Measurements from ENCODE around the gene GOLPH3L.
"Not testable (repeated sequence)": the region's sequence is repeated elsewhere in the genome, so short reads cannot be mapped to it uniquely, and the experiment has no call there.

GOLPH3L gene

DNA sequence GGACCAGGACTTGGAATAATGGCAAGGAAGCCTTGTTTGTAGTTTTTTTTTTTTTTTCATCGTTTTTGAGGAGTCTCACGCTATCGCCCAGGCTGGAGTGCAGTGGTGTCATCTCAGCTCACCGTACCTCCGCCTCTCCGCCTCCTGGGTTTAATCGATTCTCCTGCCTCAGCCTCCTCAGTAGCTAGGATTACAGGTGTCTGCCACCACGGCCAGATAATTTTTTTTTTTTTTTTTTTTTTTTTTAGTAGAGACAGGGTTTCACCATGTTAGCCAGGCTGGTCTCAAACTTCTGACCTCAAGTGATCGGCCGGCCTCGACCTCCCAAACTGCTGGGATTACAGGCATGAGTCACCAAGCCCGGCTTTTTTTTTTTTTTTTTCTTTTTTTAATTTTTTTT, 94.6 kb downstream of the GOLPH3L start:
- not testable (repeated sequence) for H3K18ac ChIP-seq (ENCODE audit: low read length); H2BK120ac ChIP-seq (ENCODE audit: low read depth, low read length); H3K4me1 ChIP-seq (ENCODE audit: control insufficient read depth in 2 of 2, insufficient read depth in 1 of 2, low read depth in 1 of 2, low read length in 2 of 2); H3K9ac ChIP-seq (ENCODE audit: low read depth, low read length, poor library complexity); H4K8ac ChIP-seq (ENCODE audit: low read depth, low read length); H2BK5ac ChIP-seq (ENCODE audit: low read length); H3K27ac ChIP-seq (replicated peaks; ENCODE audit: low read length); H3K4ac ChIP-seq (ENCODE audit: low read length); H2AK5ac ChIP-seq (ENCODE audit: low read depth, low read length); H3K27me3 ChIP-seq (ENCODE audit: control insufficient read depth in 3 of 3, insufficient read depth in 3 of 3, low read depth in 1 of 3, low read length in 3 of 3); H3K9me3 ChIP-seq (replicated peaks in 1 of 2; ENCODE audit: control insufficient read depth in 2 of 2, insufficient read depth in 1 of 2, low read depth in 1 of 2, low read length in 2 of 2); H3K79me1 ChIP-seq (ENCODE audit: low read depth, low read length); H2BK12ac ChIP-seq (ENCODE audit: low read length); H3K23ac ChIP-seq (ENCODE audit: low read depth, low read length, poor library complexity); H4K91ac ChIP-seq (ENCODE audit: low read depth, low read length, poor library complexity); DNase-seq (ENCODE audit: low spot score); H3K4me3 ChIP-seq (ENCODE audit: low read length in 2 of 2); H3K14ac ChIP-seq (ENCODE audit: low read length); H3K36me3 ChIP-seq (replicated peaks in 1 of 2; ENCODE audit: control insufficient read depth in 2 of 2, insufficient read depth in 2 of 2, low read length in 2 of 2); H3K4me2 ChIP-seq (ENCODE audit: insufficient read depth, low read length, poor library complexity, severe bottlenecking); H2BK15ac ChIP-seq (ENCODE audit: low read length); H2AFZ ChIP-seq (ENCODE audit: low read length)
- no CpG with 5 or more reads among the region's 12 CpGs for WGBS, 2 donors (ENCODE audit: extremely low coverage in 2 of 2, insufficient read length in 2 of 2, insufficient replicate concordance in 1 of 2)

DNA sequence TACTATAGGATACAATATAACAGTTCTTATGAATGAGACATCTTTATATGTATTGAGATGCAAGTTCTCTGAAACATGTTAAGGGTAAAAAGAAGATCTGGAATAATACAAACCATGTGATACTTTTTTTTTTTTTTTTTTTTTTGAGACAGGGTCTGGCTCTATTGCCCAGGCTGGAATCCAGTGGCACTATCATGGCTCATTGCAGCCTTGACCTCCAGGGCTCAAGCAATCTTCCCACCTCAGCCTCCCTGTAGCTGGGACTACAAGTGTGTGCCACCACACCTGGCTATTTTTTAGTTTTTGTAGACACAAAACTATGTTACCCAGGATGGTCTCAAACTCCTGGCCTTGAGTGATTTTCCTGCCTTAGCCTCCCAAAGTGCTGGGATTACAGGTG, 95.4 kb downstream of the GOLPH3L start:
- no peak overlapping the region for H2BK15ac ChIP-seq (ENCODE audit: low read length)
- no peaks in the 10 kb centered on the region for H3K79me1 ChIP-seq (ENCODE audit: low read depth, low read length)
- no peak overlapping the region for H2BK5ac ChIP-seq (ENCODE audit: low read length)
- H4K91ac ChIP-seq (ENCODE audit: low read depth, low read length, poor library complexity): no peak overlapping the region
- H2AFZ ChIP-seq (ENCODE audit: low read length): no peak overlapping the region
- H4K8ac ChIP-seq (ENCODE audit: low read depth, low read length): no peak overlapping the region
- H3K9ac ChIP-seq (ENCODE audit: low read depth, low read length, poor library complexity): no peak overlapping the region
- no peak for DNase-seq (ENCODE audit: low spot score)
- no peaks in the 10 kb centered on the region for H3K9me3 ChIP-seq (replicated peaks in 1 of 2; ENCODE audit: control insufficient read depth in 2 of 2, insufficient read depth in 1 of 2, low read depth in 1 of 2, low read length in 2 of 2)
- H2BK120ac ChIP-seq (ENCODE audit: low read depth, low read length): no peak overlapping the region
- H3K27ac ChIP-seq (replicated peaks; ENCODE audit: low read length): no peak overlapping the region
- no peak overlapping the region for H3K4ac ChIP-seq (ENCODE audit: low read length)
- H3K23ac ChIP-seq (ENCODE audit: low read depth, low read length, poor library complexity): no peak overlapping the region
- H3K27me3 ChIP-seq (ENCODE audit: control insufficient read depth in 3 of 3, insufficient read depth in 3 of 3, low read depth in 1 of 3, low read length in 3 of 3): no peaks in the 10 kb centered on the region
- H3K4me2 ChIP-seq (ENCODE audit: insufficient read depth, low read length, poor library complexity, severe bottlenecking): no peak overlapping the region
- H3K36me3 ChIP-seq (replicated peaks in 1 of 2; ENCODE audit: control insufficient read depth in 2 of 2, insufficient read depth in 2 of 2, low read length in 2 of 2): peaks cover 2 to 8% of the 10 kb centered on the region in 2 donors
- no peak overlapping the region for H3K14ac ChIP-seq (ENCODE audit: low read length)
- no peak overlapping the region for H2AK5ac ChIP-seq (ENCODE audit: low read depth, low read length)
- H2BK12ac ChIP-seq (ENCODE audit: low read length): no peak overlapping the region
- peaks cover 4 to 11% of the 10 kb centered on the region in 2 donors for H3K4me1 ChIP-seq (ENCODE audit: control insufficient read depth in 2 of 2, insufficient read depth in 1 of 2, low read depth in 1 of 2, low read length in 2 of 2)
- H3K4me3 ChIP-seq (ENCODE audit: low read length in 2 of 2): no peak overlapping the region
- H3K18ac ChIP-seq (ENCODE audit: low read length): no peak overlapping the region

DNA sequence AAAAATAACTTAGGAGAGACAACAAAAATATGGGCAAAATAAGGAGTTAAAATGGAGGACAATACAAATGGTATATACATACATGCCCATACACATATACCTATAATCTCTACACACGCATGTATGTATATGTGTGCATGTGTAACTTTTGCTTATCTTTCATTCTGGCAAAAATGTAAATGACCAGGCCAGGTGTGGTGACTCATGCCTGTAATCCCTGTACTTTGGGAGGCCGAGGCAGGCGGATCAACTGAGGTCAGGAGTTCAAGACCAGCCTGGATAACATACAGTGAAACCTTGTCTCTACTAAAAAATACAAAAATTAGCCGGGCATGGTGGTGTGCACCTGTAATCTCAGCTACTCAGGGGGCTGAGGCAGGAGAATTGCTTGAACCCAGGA, 98.6 kb downstream of the GOLPH3L start:
- H3K4me1 ChIP-seq (ENCODE audit: control insufficient read depth in 2 of 2, insufficient read depth in 1 of 2, low read depth in 1 of 2, low read length in 2 of 2); H4K8ac ChIP-seq (ENCODE audit: low read depth, low read length); H2AK5ac ChIP-seq (ENCODE audit: low read depth, low read length); H3K9me3 ChIP-seq (replicated peaks in 1 of 2; ENCODE audit: control insufficient read depth in 2 of 2, insufficient read depth in 1 of 2, low read depth in 1 of 2, low read length in 2 of 2); H2BK120ac ChIP-seq (ENCODE audit: low read depth, low read length); H3K4me2 ChIP-seq (ENCODE audit: insufficient read depth, low read length, poor library complexity, severe bottlenecking); H2BK12ac ChIP-seq (ENCODE audit: low read length); H2BK5ac ChIP-seq (ENCODE audit: low read length); H3K14ac ChIP-seq (ENCODE audit: low read length); H3K23ac ChIP-seq (ENCODE audit: low read depth, low read length, poor library complexity); H2AFZ ChIP-seq (ENCODE audit: low read length); H3K9ac ChIP-seq (ENCODE audit: low read depth, low read length, poor library complexity); H3K4ac ChIP-seq (ENCODE audit: low read length); H2BK15ac ChIP-seq (ENCODE audit: low read length); H3K4me3 ChIP-seq (ENCODE audit: low read length in 2 of 2); H3K27me3 ChIP-seq (ENCODE audit: control insufficient read depth in 3 of 3, insufficient read depth in 3 of 3, low read depth in 1 of 3, low read length in 3 of 3); H3K27ac ChIP-seq (replicated peaks; ENCODE audit: low read length); H3K18ac ChIP-seq (ENCODE audit: low read length); H4K91ac ChIP-seq (ENCODE audit: low read depth, low read length, poor library complexity); H3K79me1 ChIP-seq (ENCODE audit: low read depth, low read length); DNase-seq (ENCODE audit: low spot score): not testable (repeated sequence)
- H3K36me3 ChIP-seq (replicated peaks in 1 of 2; ENCODE audit: control insufficient read depth in 2 of 2, insufficient read depth in 2 of 2, low read length in 2 of 2): peaks cover 2 to 11% of the 10 kb centered on the region in 2 donors
- WGBS, 2 donors (ENCODE audit: extremely low coverage in 2 of 2, insufficient read length in 2 of 2, insufficient replicate concordance in 1 of 2): no CpG with 5 or more reads among the region's 4 CpGs

DNA sequence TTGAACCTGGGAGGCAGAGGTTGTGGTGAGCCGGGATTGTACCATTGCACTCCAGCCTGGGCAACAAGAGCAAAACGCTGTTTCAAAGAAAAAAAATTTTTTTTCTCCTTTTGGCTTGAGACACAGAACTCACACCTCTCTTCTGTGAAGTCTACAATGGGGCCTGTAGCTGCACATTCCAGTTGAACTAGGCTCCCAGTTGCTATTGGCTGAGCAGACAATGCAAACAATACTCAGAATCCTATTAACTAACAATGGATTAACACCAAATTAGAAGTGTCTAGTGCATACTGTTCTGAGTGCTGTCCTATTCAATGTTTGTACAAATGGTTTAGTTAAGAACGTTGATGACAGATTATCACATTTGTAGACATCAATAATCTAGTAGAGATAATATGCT, 100.0 kb downstream of the GOLPH3L start:
- peaks cover 2 to 6% of the 10 kb centered on the region in 2 donors for H3K9me3 ChIP-seq (replicated peaks in 1 of 2; ENCODE audit: control insufficient read depth in 2 of 2, insufficient read depth in 1 of 2, low read depth in 1 of 2, low read length in 2 of 2)
- no peak overlapping the region for H4K91ac ChIP-seq (ENCODE audit: low read depth, low read length, poor library complexity)
- no peak overlapping the region for H3K23ac ChIP-seq (ENCODE audit: low read depth, low read length, poor library complexity)
- H3K36me3 ChIP-seq (replicated peaks in 1 of 2; ENCODE audit: control insufficient read depth in 2 of 2, insufficient read depth in 2 of 2, low read length in 2 of 2): peaks cover 2 to 13% of the 10 kb centered on the region in 2 donors
- no peak overlapping the region for H3K4ac ChIP-seq (ENCODE audit: low read length)
- no peak overlapping the region for H3K18ac ChIP-seq (ENCODE audit: low read length)
- no peak overlapping the region for H2BK120ac ChIP-seq (ENCODE audit: low read depth, low read length)
- H2BK12ac ChIP-seq (ENCODE audit: low read length): no peak overlapping the region
- H3K4me2 ChIP-seq (ENCODE audit: insufficient read depth, low read length, poor library complexity, severe bottlenecking): no peak overlapping the region
- DNase-seq (ENCODE audit: low spot score): no peak
- H3K27ac ChIP-seq (replicated peaks; ENCODE audit: low read length): peak overlapping the region; percentile 25
- no peak overlapping the region for H2BK15ac ChIP-seq (ENCODE audit: low read length)
- H2AFZ ChIP-seq (ENCODE audit: low read length): no peak overlapping the region
- H3K27me3 ChIP-seq (ENCODE audit: control insufficient read depth in 3 of 3, insufficient read depth in 3 of 3, low read depth in 1 of 3, low read length in 3 of 3): no peaks in the 10 kb centered on the region
- no peak overlapping the region for H4K8ac ChIP-seq (ENCODE audit: low read depth, low read length)
- no peak overlapping the region for H3K14ac ChIP-seq (ENCODE audit: low read length)
- peaks cover 0 to 3% of the 10 kb centered on the region in 2 donors for H3K4me1 ChIP-seq (ENCODE audit: control insufficient read depth in 2 of 2, insufficient read depth in 1 of 2, low read depth in 1 of 2, low read length in 2 of 2)
- no peak overlapping the region for H2BK5ac ChIP-seq (ENCODE audit: low read length)
- H3K9ac ChIP-seq (ENCODE audit: low read depth, low read length, poor library complexity): no peak overlapping the region
- no peak overlapping the region for H3K4me3 ChIP-seq (ENCODE audit: low read length in 2 of 2)
- WGBS, 2 donors (ENCODE audit: extremely low coverage in 2 of 2, insufficient read length in 2 of 2, insufficient replicate concordance in 1 of 2): no CpG with 5 or more reads among the region's 3 CpGs
- H2AK5ac ChIP-seq (ENCODE audit: low read depth, low read length): no peak overlapping the region
- H3K79me1 ChIP-seq (ENCODE audit: low read depth, low read length): no peaks in the 10 kb centered on the region

Measured in neuronal stem cell (in vitro differentiated cells).